Endothelial cell of umbilical vein (primary cell): Measurements from ENCODE around the gene NFKBIE. TPM values are rescaled to one million over a fixed set of nuclear protein-coding genes. Genes with fewer than 3 reads are reported as not detected.

Experiments used
- BruUV-seq: library from RNA; stranded (reverse); fragments of 400-500 nt; replicated peaks from 2 replicates; lab custom pipeline; 2021; lab: Mats Ljungman, UMichigan
- CTCF ChIA-PET: fragments of 300-600, 350-600 bp; sonication (Branson Sonifier 250); formaldehyde crosslinking; loops from one replicate; lab custom pipeline; 2021; ENCODE audit warnings: antibody characterized with exemption, inconsistent platforms; lab: Charles Lee
- POLR2A ChIA-PET: fragments of 300-600, 350-600 bp; sonication (Branson Sonifier 250); formaldehyde crosslinking; loops from one replicate; lab custom pipeline; 2021; ENCODE audit warnings: antibody characterized with exemption, inconsistent platforms; lab: Charles Lee
- DNase-seq: peaks from one replicate; pipeline ENCODE4 v3.0.0-alpha.2; 2011; ENCODE audit warnings: low read depth, low spot score
- FAIRE-seq: peaks from 2 replicates; lab custom pipeline; 2011; peaks lifted over from hg19 to GRCh38; lab: Jason Lieb, UNC
- H2AFZ ChIP-seq: 2 replicates; pipeline ENCODE4 v1.6.0; 2012; ENCODE audit warnings: low read depth, low read length, control low read depth, inconsistent platforms
- H3K27ac ChIP-seq: 2 replicates; pipeline ENCODE4 v1.5.1; 2011; ENCODE audit warnings: low read depth, mild to moderate bottlenecking, control low read depth, low read length, moderate library complexity; ENCODE audit not compliant: insufficient read depth
- H3K27me3 ChIP-seq, 2 experiments: 2 replicates each; pipeline versions ENCODE4 v1.6.0 to v1.6.1; 2011; ENCODE audit warnings: low read length in 2 of 2, mixed read lengths in 1 of 2; ENCODE audit not compliant: control insufficient read depth in 2 of 2, insufficient read depth in 2 of 2
- H3K36me3 ChIP-seq, 2 experiments: 2 replicates in 1 of 2; 3 replicates in 1 of 2; pipeline ENCODE4 v1.5.1; 2011; ENCODE audit warnings: low read length in 2 of 2, mild to moderate bottlenecking in 1 of 2, moderate library complexity in 1 of 2; ENCODE audit not compliant: control insufficient read depth in 2 of 2, insufficient read depth in 2 of 2; ENCODE audit errors: extremely low read depth in 1 of 2
- H3K4me1 ChIP-seq: 3 replicates; pipeline ENCODE4 v1.5.1; 2011; ENCODE audit warnings: mild to moderate bottlenecking, low read length; ENCODE audit not compliant: control insufficient read depth, insufficient read depth; ENCODE audit errors: extremely low read depth
- H3K4me2 ChIP-seq: 2 replicates; pipeline ENCODE4 v1.6.1; 2011; ENCODE audit warnings: low read length, control low read depth, mixed read lengths; ENCODE audit not compliant: insufficient read depth
- H3K4me3 ChIP-seq, 3 experiments: fragments of 200-600 bp in 1 of 3; sonication (generic), shearing (Covaris generic) in 1 of 3; replicated peaks in 1 of 3; 2 replicates each; pipeline ENCODE4 v1.5.1; 2011 to 2016; ENCODE audit warnings: control low read depth in 3 of 3, low read length in 3 of 3, mild to moderate bottlenecking in 2 of 3, inconsistent platforms in 1 of 3, low read depth in 1 of 3, moderate library complexity in 1 of 3; ENCODE audit not compliant: insufficient read depth in 1 of 3
- H3K79me2 ChIP-seq: 2 replicates; pipeline ENCODE4 v1.6.0; 2012; ENCODE audit warnings: low read length, inconsistent platforms; ENCODE audit not compliant: control insufficient read depth, insufficient read depth
- H3K9ac ChIP-seq: replicated peaks from 2 replicates; pipeline ENCODE3; 2011; ENCODE audit warnings: low read length, control low read depth; ENCODE audit not compliant: insufficient read depth; ENCODE audit errors: extremely low read depth
- H3K9me1 ChIP-seq: replicated peaks from 3 replicates; pipeline ENCODE4 v1.6.0; 2011; ENCODE audit warnings: mild to moderate bottlenecking, low read length; ENCODE audit not compliant: control insufficient read depth, insufficient read depth; ENCODE audit errors: extremely low read depth
- H3K9me3 ChIP-seq: replicated peaks from 2 replicates; pipeline ENCODE4 v1.5.1; 2012; ENCODE audit warnings: low read length, inconsistent platforms; ENCODE audit not compliant: control insufficient read depth, insufficient read depth
- H4K20me1 ChIP-seq: replicated peaks from 2 replicates; pipeline ENCODE3; 2011; ENCODE audit warnings: mild to moderate bottlenecking, low read length; ENCODE audit not compliant: control insufficient read depth, insufficient read depth; ENCODE audit errors: extremely low read depth
- EZH2 ChIP-seq: IDR thresholded peaks from 2 replicates; pipeline ENCODE4 v1.6.1; 2012; ENCODE audit warnings: borderline replicate concordance, low read depth, mild to moderate bottlenecking, moderate library complexity, low read length, inconsistent platforms; ENCODE audit not compliant: severe bottlenecking
- FOS ChIP-seq: IDR thresholded peaks from 2 replicates; pipeline ENCODE4 v1.6.1; 2011; ENCODE audit warnings: mild to moderate bottlenecking, low read length, moderate library complexity, borderline replicate concordance; ENCODE audit not compliant: insufficient read depth
- GATA2 ChIP-seq: IDR thresholded peaks from 2 replicates; pipeline ENCODE4 v1.7.0; 2011; ENCODE audit warnings: low read depth, mild to moderate bottlenecking, moderate library complexity, mixed read lengths, low read length; ENCODE audit not compliant: insufficient read length, insufficient read depth
- JUN ChIP-seq: IDR thresholded peaks from 2 replicates; pipeline ENCODE4 v1.6.1; 2011; ENCODE audit warnings: borderline replicate concordance, low read depth; ENCODE audit not compliant: insufficient read length, insufficient read depth
- MYC ChIP-seq: IDR thresholded peaks from one replicate; pipeline ENCODE4 v1.6.1; 2011; ENCODE audit warnings: mild to moderate bottlenecking, low read depth, low read length
- POLR2A ChIP-seq: IDR thresholded peaks from 2 replicates; pipeline ENCODE4 v1.6.1; 2012; ENCODE audit warnings: low read depth, mild to moderate bottlenecking, control low read depth, low read length
- POLR2AphosphoS5 ChIP-seq: IDR thresholded peaks from 2 replicates; pipeline ENCODE4 v1.6.1; 2012; ENCODE audit warnings: low read depth, mild to moderate bottlenecking, control low read depth, low read length, moderate library complexity; ENCODE audit not compliant: insufficient read depth
- dilution Hi-C: fragments of 300-500 bp; cut with MboI; formaldehyde crosslinking; loops from one replicate; pipeline ENCODE4 v1.15.0; 2019; ENCODE audit warnings: low sequenced_read_pairs; ENCODE audit not compliant: extremely low pct_ligation_motif_present
- intact Hi-C: fragments of 100-400 bp; cut with micrococcal nuclease; formaldehyde crosslinking; loops from one replicate; pipeline ENCODE4 v1.10.0; 2022
- polyA plus RNA-seq, 4 experiments: library from polyadenylated mRNA; depleted of rRNA in 3 of 4; stranded (reverse) in 3 of 4; unstranded in 1 of 4; fragments of >200 nt; gene quantifications; 2 replicates each; pipeline versions ENCODE4 v1.2.1 to v1.2.3, GENCODE V29; 2011 to 2012; ENCODE audit warnings: missing spikeins in 1 of 4
- total RNA-seq: library from RNA; stranded (reverse); gene quantifications from 2 replicates; pipeline ENCODE4 v1.2.3, GENCODE V29; 2021
- TF ChIP-seq, protein P1 (sequence below), 2 donors: IDR thresholded peaks; 1 replicate in 1 of 2; 2 replicates in 1 of 2; pipeline ENCODE4 v1.5.1; 2011; ENCODE audit warnings: low read length in 2 of 2, mild to moderate bottlenecking in 2 of 2, moderate library complexity in 2 of 2, control low read depth in 1 of 2, inconsistent platforms in 1 of 2, low read depth in 1 of 2; ENCODE audit not compliant: insufficient read depth in 1 of 2; ENCODE audit errors: extremely low read depth in 1 of 2
- TF ChIP-seq, protein P2 (sequence below): IDR thresholded peaks from 2 replicates; pipeline ENCODE4 v1.6.1; 2011; ENCODE audit not compliant: insufficient read depth, insufficient read length

NFKBIE gene
- total and polyA plus RNA-seq, 2 donors (not counting 3 experiments of a cell fraction or from before 2014, with no cell fraction given), result 19.0 to 22.6 TPM

DNA sequence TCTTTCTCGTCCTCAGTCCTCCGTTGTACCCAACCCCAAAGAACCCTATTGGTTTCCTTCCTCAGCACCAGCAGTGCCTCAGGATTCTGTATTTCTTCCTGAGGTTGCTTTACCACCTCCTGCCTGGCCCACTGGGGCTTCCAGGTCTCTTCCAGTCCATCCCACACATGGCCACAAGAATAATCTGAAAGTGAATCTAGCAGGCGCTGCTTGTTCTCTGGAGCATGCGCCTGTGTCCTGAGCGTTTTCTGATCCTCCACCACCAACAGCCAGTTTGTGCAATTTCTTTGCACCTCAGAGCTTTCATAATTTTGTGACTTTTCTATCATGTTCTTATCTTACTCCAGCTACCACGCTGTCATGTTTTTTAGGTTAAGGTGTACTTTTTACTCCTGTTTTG, 30.1 kb downstream of the NFKBIE start:
- Histone ChIP-seq H3K4me1 (peaks cover 41% of the 10 kb centered on the region), H3K9me3 (no peaks in the 10 kb centered on the region), H3K4me2 (no peak overlapping the region), H3K9ac (no peak overlapping the region), H3K27me3 (no peaks in the 10 kb centered on the region), H3K9me1 (no peaks in the 10 kb centered on the region), H3K36me3 (peaks cover 16 to 31% of the 10 kb centered on the region in 2 experiments), H4K20me1 (no peaks in the 10 kb centered on the region), H3K79me2 (peaks cover 1% of the 10 kb centered on the region), H2AFZ (no peak overlapping the region), H3K4me3 (no peak overlapping the region), H3K27ac (no peak overlapping the region)
- DNase-seq (no peak), FAIRE-seq (no peak)
- BruUV-seq, result no TSS peak
- dilution Hi-C loops, result loop anchor here (10.0 kb wide), 1 partner anchor 130 kb away; no protein-coding TSS in a partner anchor
- ChIA-PET POLR2A (interaction anchor here (1.1 to 1.5 kb wide), 2 partner anchors 11 kb away, joined by 4 read pairs; partner anchors contain the start of gene HSP90AB1), CTCF (interaction anchor here (0.9 to 7.2 kb wide), 9 partner anchors 10 to 139 kb away, joined by 3 to 148 read pairs (median 6); partner anchors contain the start of gene SLC29A1)
- TF ChIP-seq EZH2 (no peak), POLR2A (no peak), FOS (no peak), GATA2 (no peak), POLR2AphosphoS5 (no peak), MYC (no peak), JUN (no peak)
- TF ChIP-seq, protein P1, sequence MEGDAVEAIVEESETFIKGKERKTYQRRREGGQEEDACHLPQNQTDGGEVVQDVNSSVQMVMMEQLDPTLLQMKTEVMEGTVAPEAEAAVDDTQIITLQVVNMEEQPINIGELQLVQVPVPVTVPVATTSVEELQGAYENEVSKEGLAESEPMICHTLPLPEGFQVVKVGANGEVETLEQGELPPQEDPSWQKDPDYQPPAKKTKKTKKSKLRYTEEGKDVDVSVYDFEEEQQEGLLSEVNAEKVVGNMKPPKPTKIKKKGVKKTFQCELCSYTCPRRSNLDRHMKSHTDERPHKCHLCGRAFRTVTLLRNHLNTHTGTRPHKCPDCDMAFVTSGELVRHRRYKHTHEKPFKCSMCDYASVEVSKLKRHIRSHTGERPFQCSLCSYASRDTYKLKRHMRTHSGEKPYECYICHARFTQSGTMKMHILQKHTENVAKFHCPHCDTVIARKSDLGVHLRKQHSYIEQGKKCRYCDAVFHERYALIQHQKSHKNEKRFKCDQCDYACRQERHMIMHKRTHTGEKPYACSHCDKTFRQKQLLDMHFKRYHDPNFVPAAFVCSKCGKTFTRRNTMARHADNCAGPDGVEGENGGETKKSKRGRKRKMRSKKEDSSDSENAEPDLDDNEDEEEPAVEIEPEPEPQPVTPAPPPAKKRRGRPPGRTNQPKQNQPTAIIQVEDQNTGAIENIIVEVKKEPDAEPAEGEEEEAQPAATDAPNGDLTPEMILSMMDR (IDR thresholded peaks at IDR 0.05; ENCODE audit: extremely low read depth in 1 of 2, insufficient read depth in 1 of 2, low read depth in 1 of 2, low read length in 2 of 2), result no peak
- TF ChIP-seq, protein P2, sequence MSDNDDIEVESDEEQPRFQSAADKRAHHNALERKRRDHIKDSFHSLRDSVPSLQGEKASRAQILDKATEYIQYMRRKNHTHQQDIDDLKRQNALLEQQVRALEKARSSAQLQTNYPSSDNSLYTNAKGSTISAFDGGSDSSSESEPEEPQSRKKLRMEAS, result no peak
- intact Hi-C loops, result no loop called here
